GM21529 (cell line): ENCODE data around the gene AFMID.

Experiments
- ATAC-seq: cut with Tn5 transposase; IDR thresholded peaks from one replicate; pipeline ENCODE4 v1.9.1; 2021; ENCODE audit not compliant: unreplicated experiment

Gene AFMID

GRCh38 chr17:78179372-78179771 is 7.8 kb upstream of the AFMID start:
- no peak for ATAC-seq

- ATAC-seq: no peak
Observed at GRCh38 chr17:78180083-78180482, 7.1 kb upstream of the AFMID start.

DNA sequence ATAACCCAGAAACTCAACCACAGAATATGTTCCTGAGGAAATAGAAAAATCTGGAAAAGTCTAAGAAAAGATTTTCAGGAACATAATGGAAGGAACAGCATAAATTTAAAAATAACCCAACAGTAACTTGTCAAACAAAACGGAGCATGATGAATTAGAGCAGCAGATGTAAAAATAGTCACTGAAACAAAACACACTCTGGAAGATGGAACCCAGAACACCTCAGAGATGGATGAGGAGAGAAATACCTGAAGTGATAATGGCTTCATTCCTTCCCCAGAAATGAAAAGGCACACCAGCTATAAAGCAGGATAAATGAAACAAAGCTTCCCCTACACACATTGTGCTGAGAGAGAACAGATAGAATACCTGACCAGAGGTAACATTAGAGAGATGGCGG is 6.7 kb upstream of the AFMID start:
- ATAC-seq: no peak

DNA sequence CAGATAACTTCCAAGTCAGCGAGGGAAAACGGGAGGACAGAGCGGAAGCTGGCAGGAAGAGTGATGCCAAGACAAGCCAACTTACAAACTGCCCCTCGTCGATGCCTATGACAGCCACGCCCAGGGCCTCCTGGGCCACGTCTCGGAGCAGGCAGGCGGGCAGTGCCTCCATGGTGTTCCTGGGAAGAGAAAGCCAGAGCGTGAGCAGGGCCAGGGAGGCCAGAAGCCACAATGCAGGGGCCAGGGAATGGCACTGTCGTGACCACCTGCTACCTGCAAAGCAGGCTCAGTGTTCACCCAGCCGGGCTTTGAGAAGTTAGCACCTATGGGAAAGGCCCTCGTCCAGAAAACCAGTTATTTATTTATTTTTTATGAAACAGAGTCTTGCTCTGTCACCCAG is 4.7 kb upstream of the AFMID start:
- ATAC-seq: no peak

DNA sequence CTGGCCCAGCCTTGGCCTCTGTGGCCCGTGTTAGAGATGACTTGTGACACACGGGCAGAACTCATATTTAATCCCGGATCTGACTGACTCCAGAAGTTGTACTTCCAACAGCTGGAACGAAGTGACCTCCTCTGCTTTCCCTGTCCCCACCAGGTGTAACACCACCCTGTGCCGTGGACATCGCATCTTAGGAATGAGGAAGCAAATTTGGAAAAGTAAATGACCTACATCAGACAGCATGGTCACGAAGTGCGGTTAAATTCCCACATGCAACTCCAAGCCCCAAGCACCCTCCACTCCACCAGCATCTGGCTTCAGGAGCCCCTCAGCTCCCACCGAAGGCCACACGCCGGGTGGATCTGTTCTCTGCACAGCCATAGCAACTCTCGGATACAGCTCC is 3.2 kb upstream of the AFMID start:
- ATAC-seq: no peak

DNA sequence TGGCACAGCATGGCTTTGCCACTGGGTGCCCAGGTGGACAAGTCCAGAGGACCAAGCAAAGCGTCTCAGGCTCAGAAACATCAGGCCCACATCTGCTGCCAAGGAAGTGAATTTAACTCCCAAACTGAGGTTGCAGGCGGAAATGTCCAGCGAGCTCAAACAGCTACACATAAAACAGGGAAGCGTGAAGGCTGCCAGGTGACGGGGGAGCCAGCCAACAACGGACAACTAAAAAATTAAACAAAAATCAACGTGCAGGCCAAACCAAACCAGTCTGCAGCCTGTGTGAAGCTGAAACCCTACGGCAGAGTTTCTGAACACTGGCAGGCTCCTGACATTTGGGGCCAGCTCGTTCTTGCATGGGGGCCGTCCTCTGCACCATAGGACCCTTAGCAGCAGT is 2.8 kb upstream of the AFMID start:
- ATAC-seq: no peak

GRCh38 chr17:78184868-78185267 is 2.3 kb upstream of the AFMID start:
- no peak for ATAC-seq

DNA sequence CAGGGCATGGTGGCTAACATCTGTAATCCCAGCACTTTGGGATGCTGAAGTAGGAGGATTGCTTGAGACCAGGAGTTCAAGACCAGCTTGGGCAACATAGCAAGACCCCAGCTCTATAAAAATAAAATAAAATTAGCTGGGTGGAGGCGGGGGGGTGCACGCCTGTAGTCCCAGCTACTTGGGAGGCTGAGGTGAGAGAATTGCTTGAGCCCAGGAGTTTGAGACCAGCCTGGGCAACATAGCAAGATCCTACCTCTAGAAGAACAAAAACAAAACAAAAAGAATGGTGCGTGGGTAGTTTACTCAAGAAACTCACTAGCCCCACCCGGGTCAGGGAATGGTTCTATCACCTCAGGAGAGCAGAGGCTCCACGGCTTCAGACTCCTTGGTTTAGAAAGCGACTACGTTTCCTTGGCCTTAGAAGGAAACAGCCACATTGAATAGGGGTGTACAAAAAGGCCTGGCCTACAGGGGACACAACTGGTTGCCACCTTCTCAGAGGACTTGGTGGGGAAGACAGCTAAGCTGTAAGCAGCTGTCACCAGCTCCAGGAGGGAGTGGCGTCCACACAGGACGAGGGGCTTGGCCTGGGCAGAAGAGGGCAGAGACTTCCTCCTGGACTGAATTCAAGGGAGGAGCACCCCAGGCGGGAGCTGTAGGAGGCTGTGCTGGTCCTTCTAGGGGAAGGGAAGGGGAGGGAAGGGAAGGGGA is 1.0 kb upstream of the AFMID start:
- ATAC-seq: no peak

GRCh38 chr17:78196716-78197115 is 9.6 kb downstream of the AFMID start:
- no peak for ATAC-seq

GRCh38 chr17:78197147-78197832 is 10.1 kb downstream of the AFMID start:
- no peak for ATAC-seq

- no peak for ATAC-seq
Observed at GRCh38 chr17:78200451-78200850, 13.3 kb downstream of the AFMID start.

GRCh38 chr17:78202666-78203065 is 15.5 kb downstream of the AFMID start:
- ATAC-seq: no peak

DNA sequence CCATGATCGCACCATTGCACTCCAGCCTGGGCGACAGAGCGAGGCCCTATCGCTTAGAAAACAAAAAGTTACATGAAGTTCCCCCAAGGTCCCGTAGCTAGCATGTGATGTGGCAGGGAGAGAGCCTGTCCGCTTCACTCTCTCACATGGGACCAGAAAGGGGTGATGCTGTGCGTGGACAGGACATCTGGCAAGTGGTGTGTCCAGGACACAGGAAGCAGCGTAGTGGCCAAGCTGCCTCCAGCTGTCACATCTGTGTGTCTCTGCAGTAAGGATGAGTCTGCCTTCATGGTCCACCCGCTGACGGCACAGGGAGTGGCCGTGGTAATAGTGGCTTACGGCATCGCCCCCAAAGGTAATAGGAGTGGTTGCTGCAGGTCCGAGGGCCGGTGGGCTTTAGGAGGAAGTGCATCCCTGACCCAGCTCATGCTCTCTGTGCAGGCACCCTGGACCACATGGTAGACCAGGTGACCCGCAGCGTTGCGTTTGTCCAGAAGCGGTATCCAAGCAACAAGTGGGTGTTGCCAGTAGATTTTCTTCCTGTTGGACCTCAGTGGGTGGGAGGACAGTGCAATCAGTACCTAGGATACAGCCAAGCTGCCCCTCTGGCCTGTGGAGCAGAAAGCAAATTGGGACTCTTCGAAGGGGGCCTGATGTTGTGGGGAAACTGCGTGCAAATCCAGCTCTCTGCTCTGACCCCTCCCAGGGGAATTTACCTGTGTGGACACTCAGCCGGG is 17.4 kb downstream of the AFMID start:
- ATAC-seq: no peak

- ATAC-seq: no peak
Observed at GRCh38 chr17:78205124-78205775, 18.1 kb downstream of the AFMID start.

- ATAC-seq: no peak
Observed at GRCh38 chr17:78206298-78206697, 19.1 kb downstream of the AFMID start.

GRCh38 chr17:78208486-78208885 is 21.3 kb downstream of the AFMID start:
- ATAC-seq: no peak

- no peak for ATAC-seq
Observed at GRCh38 chr17:78210111-78210510, 22.9 kb downstream of the AFMID start.

DNA sequence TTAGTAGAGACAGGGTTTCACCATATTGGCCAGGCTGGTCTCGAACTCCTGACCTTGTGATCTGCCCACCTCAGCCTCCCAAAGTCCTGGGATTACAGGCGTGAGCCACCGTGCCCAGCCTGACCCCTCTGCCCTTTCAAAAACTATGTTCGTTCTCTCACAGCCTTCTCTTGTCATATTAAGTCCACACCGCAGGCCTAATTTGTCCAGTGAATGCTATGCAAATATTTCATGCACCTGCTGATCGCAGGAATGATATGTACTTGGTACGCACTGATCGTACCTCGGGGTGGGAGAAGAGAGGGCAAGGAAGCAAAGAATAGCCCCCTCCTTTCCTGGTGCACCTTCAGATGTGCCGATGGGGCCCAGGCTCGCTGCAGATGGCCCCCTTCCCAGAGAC is 23.9 kb downstream of the AFMID start:
- no peak for ATAC-seq

- ATAC-seq: peak; percentile 80
Observed at GRCh38 chr17:78214016-78214705, 27.0 kb downstream of the AFMID start, which contains the start of gene BIRC5. BIRC5 (plus strand) TSS chr17:78214253; CDS start chr17:78214317, 64 bp downstream.

GRCh38 chr17:78214706-78215061 is 27.5 kb downstream of the AFMID start:
- ATAC-seq: no peak
